ENCODE data around the gene GNPTAB. TPM values are rescaled to one million over a fixed set of nuclear protein-coding genes. Genes with fewer than 3 reads are reported as not detected.

The GNPTAB gene
- total RNA-seq, 2 experiments from 2014 or later = 38.9 to 66.5 TPM

- no TSS peak for BruUV-seq (replicated peaks)
- Histone ChIP-seq H3K27ac (ENCODE audit: low read depth, low read length, poor library complexity, severe bottlenecking) (no peak overlapping the region), H2AFZ (ENCODE audit: low read length) (no peak overlapping the region), H3K4me3 (ENCODE audit: low read depth, low read length, poor library complexity, severe bottlenecking) (no peak overlapping the region), H3K79me2 (ENCODE audit: insufficient read depth, low read depth, low read length) (no peaks in the 10 kb centered on the region), H3K9me3 (ENCODE audit: low read length) (no peaks in the 10 kb centered on the region), H3K4me1 (ENCODE audit: insufficient read depth, low read length, poor library complexity, severe bottlenecking) (no peaks in the 10 kb centered on the region), H3K4me2 (ENCODE audit: low read length) (no peak overlapping the region), H4K20me1 (ENCODE audit: insufficient read depth, low read length) (0 out of 2 replicates have a peak, but pooled peaks cover 3% of the 10 kb centered on the region), H3K36me3 (ENCODE audit: insufficient read depth, low read length) (peaks cover 49% of the 10 kb centered on the region), H3K9me2 (ENCODE audit: insufficient read depth, low read length) (no peaks in the 10 kb centered on the region)
- DNase-seq (ENCODE audit: low spot score) = no peak
- intact Hi-C loops (cut with micrococcal nuclease; ENCODE audit: unreplicated experiment) = no loop called here
- CTCF ChIA-PET (ENCODE audit: unreplicated experiment) = interaction anchor here (1.4 kb wide), 1 partner anchor 13 kb away, joined by 3 read pairs; no protein-coding TSS in a partner anchor
- TF ChIP-seq CTCF (conservative IDR thresholded peaks at IDR 0.05; ENCODE audit: low read length) (no peak), EZH2phosphoT487 (IDR thresholded peaks at IDR 0.05; ENCODE audit: borderline replicate concordance, low read depth, low read length) (no peak)
- POLR2A ChIA-PET = interaction anchor here (0.6 to 1.9 kb wide), 5 partner anchors 13 to 32 kb away, joined by 3 to 6 read pairs (median 4); no protein-coding TSS in a partner anchor
Measured at GRCh38 chr12:101793401-101793800, 37.4 kb downstream of the GNPTAB start.

GRCh38 chr12:101792046-101792931 lies 38.5 kb downstream of the GNPTAB start:
- intact Hi-C loops (cut with micrococcal nuclease; ENCODE audit: unreplicated experiment) = no loop called here
- no peaks in the 10 kb centered on the region for H3K9me3 ChIP-seq (ENCODE audit: low read length)
- no peak for DNase-seq (ENCODE audit: low spot score)
- no peak overlapping the region for H2AFZ ChIP-seq (ENCODE audit: low read length)
- 0 out of 2 replicates have a peak, but pooled peaks cover 3% of the 10 kb centered on the region for H4K20me1 ChIP-seq (ENCODE audit: insufficient read depth, low read length)
- no peaks in the 10 kb centered on the region for H3K9me2 ChIP-seq (ENCODE audit: insufficient read depth, low read length)
- CTCF ChIA-PET (ENCODE audit: unreplicated experiment) = no interaction called here
- no peaks in the 10 kb centered on the region for H3K79me2 ChIP-seq (ENCODE audit: insufficient read depth, low read depth, low read length)
- TF ChIP-seq CTCF (conservative IDR thresholded peaks at IDR 0.05; ENCODE audit: low read length) (peak; percentile 56), EZH2phosphoT487 (IDR thresholded peaks at IDR 0.05; ENCODE audit: borderline replicate concordance, low read depth, low read length) (no peak)
- H3K27ac ChIP-seq (ENCODE audit: low read depth, low read length, poor library complexity, severe bottlenecking) = no peak overlapping the region
- BruUV-seq (replicated peaks) = no TSS peak
- H3K4me3 ChIP-seq (ENCODE audit: low read depth, low read length, poor library complexity, severe bottlenecking) = no peak overlapping the region
- POLR2A ChIA-PET = interaction anchor here (0.6 to 1.1 kb wide), 3 partner anchors 26 to 317 kb away, joined by 3 to 4 read pairs (median 3); partner anchors contain the start of gene SPIC
- H3K4me2 ChIP-seq (ENCODE audit: low read length) = no peak overlapping the region
- H3K36me3 ChIP-seq (ENCODE audit: insufficient read depth, low read length) = peaks cover 55% of the 10 kb centered on the region
- no peaks in the 10 kb centered on the region for H3K4me1 ChIP-seq (ENCODE audit: insufficient read depth, low read length, poor library complexity, severe bottlenecking)

GRCh38 chr12:101789171-101789570 lies 41.6 kb downstream of the GNPTAB start:
- BruUV-seq (replicated peaks) = no TSS peak
- DNase-seq (ENCODE audit: low spot score) = no peak
- H3K9me3 ChIP-seq (ENCODE audit: low read length) = no peaks in the 10 kb centered on the region
- TF ChIP-seq EZH2phosphoT487 (IDR thresholded peaks at IDR 0.05; ENCODE audit: borderline replicate concordance, low read depth, low read length) = no peak
- no peak for TF ChIP-seq CTCF (conservative IDR thresholded peaks at IDR 0.05; ENCODE audit: low read length)
- H3K9me2 ChIP-seq (ENCODE audit: insufficient read depth, low read length) = no peaks in the 10 kb centered on the region
- H3K27ac ChIP-seq (ENCODE audit: low read depth, low read length, poor library complexity, severe bottlenecking) = no peak overlapping the region
- intact Hi-C loops (cut with micrococcal nuclease; ENCODE audit: unreplicated experiment) = no loop called here
- peaks cover 47% of the 10 kb centered on the region for H3K36me3 ChIP-seq (ENCODE audit: insufficient read depth, low read length)
- H3K79me2 ChIP-seq (ENCODE audit: insufficient read depth, low read depth, low read length) = no peaks in the 10 kb centered on the region
- no peak overlapping the region for H3K4me2 ChIP-seq (ENCODE audit: low read length)
- POLR2A ChIA-PET = no interaction called here
- no peak overlapping the region for H3K4me3 ChIP-seq (ENCODE audit: low read depth, low read length, poor library complexity, severe bottlenecking)
- H4K20me1 ChIP-seq (ENCODE audit: insufficient read depth, low read length) = no peaks in the 10 kb centered on the region
- no peaks in the 10 kb centered on the region for H3K4me1 ChIP-seq (ENCODE audit: insufficient read depth, low read length, poor library complexity, severe bottlenecking)
- H2AFZ ChIP-seq (ENCODE audit: low read length) = no peak overlapping the region
- CTCF ChIA-PET (ENCODE audit: unreplicated experiment) = no interaction called here
